Astrocyte (in vitro differentiated cells and primary cell): ENCODE results near the gene LIME1.

ENCODE experiments used
- CTCF ChIP-seq: IDR thresholded peaks from 2 replicates; pipeline ENCODE4 v1.5.1; 2011; ENCODE audit warnings: low read depth, mild to moderate bottlenecking, inconsistent platforms, low read length, moderate library complexity; ENCODE audit not compliant: insufficient read depth
- EZH2 ChIP-seq: IDR thresholded peaks from 2 replicates; pipeline ENCODE4 v1.6.1; 2012; ENCODE audit warnings: mild to moderate bottlenecking, low read length, inconsistent platforms; ENCODE audit not compliant: insufficient read depth

- TF ChIP-seq CTCF: no peak
- no peak for TF ChIP-seq EZH2
These were observed 2.9 kb downstream of the LIME1 start, which contains the start of gene SLC2A4RG for GRCh38 chr20:63739130-63740069.
